CD14-positive monocyte (primary cell): Measurements from ENCODE around the gene ICOS. TPM values are rescaled to one million over a fixed set of nuclear protein-coding genes. Genes with fewer than 3 reads are reported as not detected.

Experiments used
- DNase-seq, 3 donors: peaks; one replicate each; pipeline ENCODE4 v3.0.0-alpha.2; 2011 to 2022
- H2AFZ ChIP-seq: 2 replicates; pipeline ENCODE4 v1.6.0; 2012; ENCODE audit warnings: mild to moderate bottlenecking, low read depth, low read length, inconsistent platforms; ENCODE audit not compliant: insufficient read depth, poor library complexity, severe bottlenecking
- H3K27ac ChIP-seq, 2 donors: 1 replicate in 1 of 2; 2 replicates in 1 of 2; pipeline ENCODE4 v1.5.1; 2012 to 2013; ENCODE audit warnings: low read length in 2 of 2, control low read depth in 1 of 2, inconsistent platforms in 1 of 2, low read depth in 1 of 2, mild to moderate bottlenecking in 1 of 2
- H3K27me3 ChIP-seq, 2 donors: one replicate each; pipeline versions ENCODE4 v1.6.0 to v1.6.1; 2011 to 2013; ENCODE audit warnings: low read length in 2 of 2; ENCODE audit not compliant: control insufficient read depth in 2 of 2, insufficient read depth in 2 of 2
- H3K36me3 ChIP-seq, 2 donors: replicated peaks in 1 of 2; 1 replicate in 1 of 2; 2 replicates in 1 of 2; pipeline versions ENCODE4 v1.5.1 to v1.6.1; 2012 to 2013; ENCODE audit warnings: low read length in 2 of 2, control low read depth in 1 of 2, inconsistent platforms in 1 of 2, mild to moderate bottlenecking in 1 of 2; ENCODE audit not compliant: insufficient read depth in 2 of 2, control insufficient read depth in 1 of 2
- H3K4me1 ChIP-seq, 2 donors: 1 replicate in 1 of 2; 2 replicates in 1 of 2; pipeline versions ENCODE4 v1.5.1 to v1.6.1; 2012 to 2013; ENCODE audit warnings: low read length in 2 of 2, control low read depth in 1 of 2, inconsistent platforms in 1 of 2, mild to moderate bottlenecking in 1 of 2, moderate library complexity in 1 of 2; ENCODE audit not compliant: insufficient read depth in 2 of 2, control insufficient read depth in 1 of 2
- H3K4me2 ChIP-seq: replicated peaks from 2 replicates; pipeline ENCODE3; 2012; ENCODE audit warnings: low read length, moderate library complexity, mild to moderate bottlenecking; ENCODE audit not compliant: poor library complexity, severe bottlenecking; ENCODE audit errors: extremely low read depth
- H3K4me3 ChIP-seq, 3 experiments: fragments of 200-600 bp in 1 of 3; sonication (generic) in 1 of 3; replicated peaks in 1 of 3; 1 replicate in 2 of 3; 2 replicates in 1 of 3; pipeline ENCODE4 v1.5.1; 2011 to 2013; ENCODE audit warnings: low read length in 3 of 3, mild to moderate bottlenecking in 3 of 3, control low read depth in 2 of 3, low read depth in 2 of 3, inconsistent platforms in 1 of 3, moderate library complexity in 1 of 3
- H3K79me2 ChIP-seq: 2 replicates; pipeline ENCODE4 v1.6.0; 2012; ENCODE audit warnings: mild to moderate bottlenecking, control low read depth, inconsistent platforms, low read length, moderate library complexity; ENCODE audit not compliant: insufficient read depth
- H3K9ac ChIP-seq: 2 replicates; pipeline ENCODE4 v1.6.0; 2017; ENCODE audit warnings: low read length, mild to moderate bottlenecking; ENCODE audit not compliant: insufficient read depth, poor library complexity, severe bottlenecking
- H3K9me3 ChIP-seq, 2 donors: replicated peaks in 1 of 2; 1 replicate in 1 of 2; 2 replicates in 1 of 2; pipeline versions ENCODE4 v1.5.1 to v1.6.1; 2012 to 2013; ENCODE audit warnings: low read length in 2 of 2, control low read depth in 1 of 2; ENCODE audit not compliant: control insufficient read depth in 1 of 2, insufficient read depth in 1 of 2
- H4K20me1 ChIP-seq: 2 replicates; pipeline ENCODE4 v1.6.0; 2012; ENCODE audit warnings: mild to moderate bottlenecking, low read length, control low read depth, moderate library complexity; ENCODE audit not compliant: insufficient read depth
- H3K27ac Mint-ChIP-seq, 7 donors: one replicate each; pipeline ENCODE4 v1.8.0; 2020; ENCODE audit warnings: mild to moderate bottlenecking in 7 of 7, mixed read lengths in 7 of 7, moderate library complexity in 6 of 7, inconsistent platforms in 2 of 7
- H3K27me3 Mint-ChIP-seq, 3 donors: one replicate each; pipeline ENCODE4 v1.8.0; 2021 to 2022; ENCODE audit warnings: low read depth in 3 of 3, mild to moderate bottlenecking in 3 of 3, mixed read lengths in 3 of 3, moderate library complexity in 3 of 3, inconsistent platforms in 1 of 3
- H3K36me3 Mint-ChIP-seq, 2 donors: one replicate each; pipeline ENCODE4 v1.8.0; 2020; ENCODE audit warnings: mixed read lengths in 2 of 2, inconsistent platforms in 1 of 2, mild to moderate bottlenecking in 1 of 2
- H3K4me1 Mint-ChIP-seq: one replicate; pipeline ENCODE4 v1.8.0; 2020; ENCODE audit warnings: mild to moderate bottlenecking, mixed read lengths
- H3K4me3 Mint-ChIP-seq, 2 donors: one replicate each; pipeline ENCODE4 v1.8.0; 2020; ENCODE audit warnings: mild to moderate bottlenecking in 2 of 2, mixed read lengths in 2 of 2, moderate library complexity in 1 of 2
- H3K9me3 Mint-ChIP-seq, 7 donors: one replicate each; pipeline ENCODE4 v1.8.0; 2020 to 2022; ENCODE audit warnings: mixed read lengths in 7 of 7, mild to moderate bottlenecking in 6 of 7, moderate library complexity in 6 of 7, inconsistent platforms in 2 of 7
- WGBS: methylation state at CpG from one replicate; pipeline ENCODE4 v1.1.5; 2013; ENCODE audit warnings: missing lambda C conversion rate; ENCODE audit not compliant: insufficient coverage; 5-methylcytosine and 5-hydroxymethylcytosine counted together
- intact Hi-C, 2 donors: fragments of 100-400 bp; cut with micrococcal nuclease; formaldehyde crosslinking; loops; one replicate each; pipeline versions ENCODE4 v1.15.0 to v1.15.1; 2023
- polyA plus RNA-seq, 3 donors: library from polyadenylated mRNA; depleted of rRNA in 1 of 3; unstranded in 2 of 3; stranded (reverse) in 1 of 3; fragments of 300-500 nt in 2 of 3; fragments of >200 nt in 1 of 3; fragmentation: Illumina TruSeq in 2 of 3; gene quantifications; 1 replicate in 2 of 3; 2 replicates in 1 of 3; pipeline ENCODE4 v1.2.3, GENCODE V29; 2012 to 2021
- TF ChIP-seq, protein P1 (sequence below): fragments of 200-600 bp; IDR thresholded peaks from one replicate; pipeline ENCODE4 v1.8.0; 2022; ENCODE audit warnings: antibody characterized with exemption, mild to moderate bottlenecking

Gene ICOS
- polyA plus RNA-seq, 3 donors, result 0.03 to 0.13 TPM; not detected in 1

DNA sequence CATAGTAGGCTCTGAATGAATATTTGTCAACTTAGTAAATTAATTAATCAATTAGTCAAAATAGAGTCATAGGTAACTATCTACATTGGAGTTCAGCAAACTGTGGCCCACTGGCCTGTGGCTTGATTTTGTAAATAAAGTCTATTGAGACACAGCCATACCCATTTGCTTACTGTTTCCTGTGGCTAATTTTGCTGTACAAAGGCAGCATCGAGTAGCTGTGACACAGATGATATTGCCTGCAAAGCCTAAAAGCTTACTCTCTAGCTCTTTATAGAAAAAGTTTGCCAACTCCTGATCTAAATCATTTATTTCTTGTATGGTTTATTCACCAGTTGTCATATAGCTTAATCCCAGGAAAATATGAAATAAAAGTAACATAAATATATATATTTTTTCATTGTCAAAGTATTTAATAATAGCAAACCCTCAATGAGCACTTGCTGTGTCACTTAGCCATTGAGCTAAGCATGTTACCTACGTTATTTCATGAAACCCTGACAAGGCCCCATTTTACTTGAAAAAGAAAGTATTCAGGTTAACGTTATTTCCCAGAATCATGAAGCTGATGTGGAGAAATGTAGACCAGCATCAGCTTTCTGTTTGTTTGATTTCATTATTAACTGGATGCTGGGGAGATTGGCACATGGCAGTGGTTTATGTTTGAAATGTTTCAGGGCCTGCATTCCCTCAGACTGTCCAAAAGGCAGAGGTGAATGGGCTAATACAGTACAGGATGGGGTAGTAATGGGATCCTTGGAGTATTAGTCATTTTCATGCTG is 69.6 kb downstream of the ICOS start:
- Mint-ChIP-seq H3K27ac (no peak overlapping the region), H3K36me3 (no peaks in the 10 kb centered on the region), H3K4me1 (no peaks in the 10 kb centered on the region), H3K27me3 (peaks cover 1 to 8% (median 2%) of the 10 kb centered on the region in 3 donors), H3K9me3 (peaks cover 2 to 11% (median 4%) of the 10 kb centered on the region in 7 donors), H3K4me3 (no peak overlapping the region)
- H3K9ac ChIP-seq, result no peak overlapping the region
- no peak for DNase-seq
- TF ChIP-seq, protein P1, sequence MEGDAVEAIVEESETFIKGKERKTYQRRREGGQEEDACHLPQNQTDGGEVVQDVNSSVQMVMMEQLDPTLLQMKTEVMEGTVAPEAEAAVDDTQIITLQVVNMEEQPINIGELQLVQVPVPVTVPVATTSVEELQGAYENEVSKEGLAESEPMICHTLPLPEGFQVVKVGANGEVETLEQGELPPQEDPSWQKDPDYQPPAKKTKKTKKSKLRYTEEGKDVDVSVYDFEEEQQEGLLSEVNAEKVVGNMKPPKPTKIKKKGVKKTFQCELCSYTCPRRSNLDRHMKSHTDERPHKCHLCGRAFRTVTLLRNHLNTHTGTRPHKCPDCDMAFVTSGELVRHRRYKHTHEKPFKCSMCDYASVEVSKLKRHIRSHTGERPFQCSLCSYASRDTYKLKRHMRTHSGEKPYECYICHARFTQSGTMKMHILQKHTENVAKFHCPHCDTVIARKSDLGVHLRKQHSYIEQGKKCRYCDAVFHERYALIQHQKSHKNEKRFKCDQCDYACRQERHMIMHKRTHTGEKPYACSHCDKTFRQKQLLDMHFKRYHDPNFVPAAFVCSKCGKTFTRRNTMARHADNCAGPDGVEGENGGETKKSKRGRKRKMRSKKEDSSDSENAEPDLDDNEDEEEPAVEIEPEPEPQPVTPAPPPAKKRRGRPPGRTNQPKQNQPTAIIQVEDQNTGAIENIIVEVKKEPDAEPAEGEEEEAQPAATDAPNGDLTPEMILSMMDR, result no peak
- H3K79me2 ChIP-seq, result no peaks in the 10 kb centered on the region
- WGBS, result 95% methylated on average over 2 of the region's 3 CpGs
- no peaks in the 10 kb centered on the region for H3K27me3 ChIP-seq
- intact Hi-C loops, result no loop called here
- H4K20me1 ChIP-seq, result no peaks in the 10 kb centered on the region
- H3K36me3 ChIP-seq, result no peaks in the 10 kb centered on the region
- H2AFZ ChIP-seq, result no peak overlapping the region
- H3K4me1 ChIP-seq, result no peaks in the 10 kb centered on the region
- no peak overlapping the region for H3K27ac ChIP-seq
- H3K4me2 ChIP-seq, result no peak overlapping the region
- no peaks in the 10 kb centered on the region for H3K9me3 ChIP-seq
- H3K4me3 ChIP-seq, result no peak overlapping the region

GRCh38 chr2:204008352-204008751 is 71.8 kb downstream of the ICOS start:
- no peaks in the 10 kb centered on the region for H3K4me1 ChIP-seq
- no peak overlapping the region for H3K4me2 ChIP-seq
- TF ChIP-seq, protein P1, result no peak
- DNase-seq, result no peak
- Mint-ChIP-seq H3K36me3 (no peaks in the 10 kb centered on the region), H3K27me3 (peaks cover 1 to 7% (median 2%) of the 10 kb centered on the region in 3 donors), H3K4me3 (no peak overlapping the region), H3K27ac (no peak overlapping the region), H3K9me3 (peaks cover 2 to 10% (median 3%) of the 10 kb centered on the region in 7 donors), H3K4me1 (no peaks in the 10 kb centered on the region)
- no peak overlapping the region for H2AFZ ChIP-seq
- H3K4me3 ChIP-seq, result no peak overlapping the region
- WGBS, result 100% methylated on average over 1 of the region's 6 CpGs
- no peaks in the 10 kb centered on the region for H3K79me2 ChIP-seq
- no peak overlapping the region for H3K27ac ChIP-seq
- no peaks in the 10 kb centered on the region for H3K36me3 ChIP-seq
- intact Hi-C loops, result no loop called here
- no peaks in the 10 kb centered on the region for H3K27me3 ChIP-seq
- no peak overlapping the region for H3K9ac ChIP-seq
- no peaks in the 10 kb centered on the region for H4K20me1 ChIP-seq
- no peaks in the 10 kb centered on the region for H3K9me3 ChIP-seq
